WTC11 (cell line): Measurements from ENCODE around the gene KRT4. TPM values are rescaled to one million over a fixed set of nuclear protein-coding genes. Genes with fewer than 3 reads are reported as not detected.

ENCODE experiments used
- ATAC-seq: fragments of 200-7000 bp; cut with Tn5 transposase; 2 replicates; pipeline ENCODE4 v1.10.0; 2021; ENCODE audit warnings: mild to moderate bottlenecking, moderate library complexity
- CTCF ChIA-PET: fragments of 300-600 bp; sonication (Branson Sonifier 250); formaldehyde crosslinking; loops from one replicate; lab custom pipeline; 2021; ENCODE audit warnings: antibody characterized with exemption; lab: Charles Lee
- POLR2A ChIA-PET: fragments of 350-600 bp; sonication (Branson Sonifier 250); formaldehyde crosslinking; loops from one replicate; lab custom pipeline; 2021; ENCODE audit warnings: antibody characterized with exemption; lab: Charles Lee
- DNase-seq: peaks from one replicate; pipeline ENCODE4 v3.0.0; 2021; ENCODE audit warnings: low spot score
- H3K27ac Mint-ChIP-seq: 2 replicates; pipeline ENCODE4 v1.8.0; 2021; ENCODE audit warnings: mixed read lengths
- H3K27me3 Mint-ChIP-seq: 2 replicates; pipeline ENCODE4 v1.8.0; 2021; ENCODE audit warnings: low read depth, mild to moderate bottlenecking, moderate library complexity, mixed read lengths
- H3K36me3 Mint-ChIP-seq: 2 replicates; pipeline ENCODE4 v1.8.0; 2021; ENCODE audit warnings: mixed read lengths
- H3K4me1 Mint-ChIP-seq: 2 replicates; pipeline ENCODE4 v1.8.0; 2022; ENCODE audit warnings: mixed read lengths
- H3K4me3 Mint-ChIP-seq: 2 replicates; pipeline ENCODE4 v1.8.0; 2021; ENCODE audit warnings: mild to moderate bottlenecking, moderate library complexity, mixed read lengths
- H3K9me3 Mint-ChIP-seq: 2 replicates; pipeline ENCODE4 v1.8.0; 2021; ENCODE audit warnings: mixed read lengths
- CREM ChIP-seq: sonication (generic); formaldehyde crosslinking; IDR thresholded peaks from 2 replicates; pipeline ENCODE4 v1.8.1; 2022; ENCODE audit warnings: mild to moderate bottlenecking, missing genetic modification reagents, moderate library complexity
- EMX1 ChIP-seq: fragments of 250-450 bp; sonication (Bioruptor Pico); IDR thresholded peaks from 2 replicates; pipeline ENCODE4 v1.8.0; 2021; ENCODE audit warnings: mild to moderate bottlenecking
- IRF1 ChIP-seq: sonication (generic); formaldehyde crosslinking; IDR thresholded peaks from 2 replicates; pipeline ENCODE4 v1.8.0; 2023; ENCODE audit warnings: missing genetic modification reagents
- MAX ChIP-seq: sonication (generic); formaldehyde crosslinking; IDR thresholded peaks from 2 replicates; pipeline ENCODE4 v1.8.0; 2022; ENCODE audit warnings: mild to moderate bottlenecking, missing genetic modification reagents
- MXD4 ChIP-seq: fragments of 250-450 bp; sonication (Bioruptor Pico); IDR thresholded peaks from 2 replicates; pipeline ENCODE4 v1.8.0; 2021; ENCODE audit warnings: mild to moderate bottlenecking, moderate library complexity, borderline replicate concordance
- NR1H2 ChIP-seq: sonication (generic); formaldehyde crosslinking; IDR thresholded peaks from 2 replicates; pipeline ENCODE4 v1.9.0; 2021; ENCODE audit warnings: mild to moderate bottlenecking, moderate library complexity, missing genetic modification reagents
- NR3C1 ChIP-seq: sonication (generic); formaldehyde crosslinking; conservative IDR thresholded peaks from 2 replicates; pipeline ENCODE4 v1.8.1; 2023; ENCODE audit warnings: low read depth, mild to moderate bottlenecking, missing genetic modification reagents
- PREB ChIP-seq: sonication (generic); formaldehyde crosslinking; IDR thresholded peaks from 2 replicates; pipeline ENCODE4 v1.8.1; 2022; ENCODE audit warnings: mild to moderate bottlenecking, missing genetic modification reagents, moderate library complexity, borderline replicate concordance
- RORB ChIP-seq: fragments of 250-450 bp; sonication (Bioruptor Pico); IDR thresholded peaks from 2 replicates; pipeline ENCODE4 v1.9.0; 2021; ENCODE audit warnings: mild to moderate bottlenecking
- SOX15 ChIP-seq: fragments of 250-450 bp; sonication (Bioruptor Pico); IDR thresholded peaks from 2 replicates; pipeline ENCODE4 v1.9.0; 2021; ENCODE audit warnings: mild to moderate bottlenecking
- TP53 ChIP-seq: sonication (generic); formaldehyde crosslinking; IDR thresholded peaks from 2 replicates; pipeline ENCODE4 v1.8.1; 2023; ENCODE audit warnings: mild to moderate bottlenecking, missing genetic modification reagents
- ZNF121 ChIP-seq: sonication (generic); formaldehyde crosslinking; IDR thresholded peaks from 2 replicates; pipeline ENCODE4 v1.8.0; 2023; ENCODE audit warnings: missing genetic modification reagents
- ZNF219 ChIP-seq: sonication (generic); formaldehyde crosslinking; IDR thresholded peaks from 2 replicates; pipeline ENCODE4 v1.8.0; 2023; ENCODE audit warnings: missing genetic modification reagents, mild to moderate bottlenecking, borderline replicate concordance
- ZNF317 ChIP-seq: sonication (generic); formaldehyde crosslinking; IDR thresholded peaks from 2 replicates; pipeline ENCODE4 v1.8.1; 2023; ENCODE audit warnings: low read depth, mild to moderate bottlenecking, moderate library complexity, missing genetic modification reagents, borderline replicate concordance
- ZNF396 ChIP-seq: fragments of 250-450 bp; sonication (Bioruptor Pico); IDR thresholded peaks from 2 replicates; pipeline ENCODE4 v1.8.0; 2021; ENCODE audit warnings: mild to moderate bottlenecking, moderate library complexity, borderline replicate concordance
- total RNA-seq: library from RNA; stranded (reverse); gene quantifications from 3 replicates; pipeline ENCODE4 v1.2.3, GENCODE V29; 2021
- TF ChIP-seq, protein P1 (sequence below): fragments of 250-450 bp; sonication (Bioruptor Pico); IDR thresholded peaks from 2 replicates; pipeline ENCODE4 v1.8.0; 2021; ENCODE audit warnings: mild to moderate bottlenecking
- TF ChIP-seq, protein P2 (sequence below): sonication (generic); formaldehyde crosslinking; IDR thresholded peaks from 2 replicates; pipeline ENCODE4 v1.8.1; 2023; ENCODE audit warnings: mild to moderate bottlenecking, missing genetic modification reagents
- TF ChIP-seq, protein P3 (sequence below): fragments of 250-450 bp; sonication (Bioruptor Pico); IDR thresholded peaks from 2 replicates; pipeline ENCODE4 v1.9.0; 2021; ENCODE audit warnings: moderate library complexity, mild to moderate bottlenecking, inconsistent platforms, borderline replicate concordance
- TF ChIP-seq, protein P4 (sequence below): sonication (generic); formaldehyde crosslinking; IDR thresholded peaks from 2 replicates; pipeline ENCODE4 v1.8.1; 2023; ENCODE audit warnings: mild to moderate bottlenecking, missing genetic modification reagents

Gene KRT4
- total RNA-seq, 1 experiment from 2014 or later, result not detected

- no peak for TF ChIP-seq PREB (CRISPR knock-in tag)
- no peak for TF ChIP-seq ZNF396
- TF ChIP-seq TP53, result no peak
- TF ChIP-seq MXD4, result no peak
- no peak for TF ChIP-seq CREM (CRISPR knock-in tag)
- TF ChIP-seq NR1H2, result no peak
- TF ChIP-seq, all 79 proteins: peak for 0
Measured at GRCh38 chr12:52836042-52836466, 22.1 kb upstream of the KRT4 start (continued).

DNA sequence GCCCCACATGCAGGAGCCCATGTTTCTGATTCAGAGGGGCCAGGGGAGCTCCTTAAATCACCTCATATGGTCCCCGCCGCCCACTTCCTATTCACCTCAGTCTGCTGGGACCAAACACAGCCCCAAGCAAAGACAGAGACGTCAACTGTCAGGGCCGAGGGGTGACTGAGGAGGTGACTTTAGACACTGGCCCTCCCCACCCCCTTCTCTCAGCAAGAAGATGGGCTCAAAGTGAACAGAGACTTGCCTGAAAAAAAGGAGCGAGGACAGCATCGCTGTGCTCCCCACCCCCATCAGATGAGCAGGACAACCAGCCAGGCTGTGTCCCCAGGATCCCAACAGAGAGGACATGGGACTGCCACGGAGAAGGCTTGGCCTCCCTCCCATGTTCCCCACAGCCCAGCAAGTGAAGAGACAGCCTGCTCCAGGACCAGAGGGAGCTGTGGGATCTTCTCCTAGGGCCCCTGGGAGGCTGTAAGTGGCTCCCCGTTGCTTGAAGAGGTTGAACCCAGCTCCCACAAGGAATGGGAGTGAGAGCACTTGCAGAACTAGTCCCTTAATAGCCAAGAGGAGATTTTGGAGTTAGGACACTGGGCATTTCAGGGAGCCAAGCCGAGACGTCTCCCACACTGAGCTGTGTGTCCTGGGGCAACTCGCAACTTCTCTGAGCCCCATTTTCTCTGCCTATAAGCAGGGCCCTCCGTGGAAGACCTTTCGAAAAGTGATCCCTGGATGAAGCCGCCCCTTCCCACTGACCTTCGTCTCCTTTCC, 21.5 kb upstream of the KRT4 start:
- Mint-ChIP-seq H3K27ac (no peak overlapping the region), H3K4me3 (no peak overlapping the region), H3K36me3 (no peaks in the 10 kb centered on the region), H3K27me3 (peaks cover 2% of the 10 kb centered on the region; the same call in 1 of the 2 replicates), H3K4me1 (no peaks in the 10 kb centered on the region)
- no peak for ATAC-seq
- DNase-seq, result no peak
- CTCF ChIA-PET, result no interaction called here
- POLR2A ChIA-PET, result no interaction called here
- TF ChIP-seq MXD4, result no peak
- TF ChIP-seq, protein P1, sequence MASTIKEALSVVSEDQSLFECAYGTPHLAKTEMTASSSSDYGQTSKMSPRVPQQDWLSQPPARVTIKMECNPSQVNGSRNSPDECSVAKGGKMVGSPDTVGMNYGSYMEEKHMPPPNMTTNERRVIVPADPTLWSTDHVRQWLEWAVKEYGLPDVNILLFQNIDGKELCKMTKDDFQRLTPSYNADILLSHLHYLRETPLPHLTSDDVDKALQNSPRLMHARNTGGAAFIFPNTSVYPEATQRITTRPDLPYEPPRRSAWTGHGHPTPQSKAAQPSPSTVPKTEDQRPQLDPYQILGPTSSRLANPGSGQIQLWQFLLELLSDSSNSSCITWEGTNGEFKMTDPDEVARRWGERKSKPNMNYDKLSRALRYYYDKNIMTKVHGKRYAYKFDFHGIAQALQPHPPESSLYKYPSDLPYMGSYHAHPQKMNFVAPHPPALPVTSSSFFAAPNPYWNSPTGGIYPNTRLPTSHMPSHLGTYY (CRISPR knock-in tag), result no peak
- no peak for TF ChIP-seq RORB (CRISPR knock-in tag)
- TF ChIP-seq ZNF219 (CRISPR knock-in tag), result no peak
- TF ChIP-seq, protein P2, sequence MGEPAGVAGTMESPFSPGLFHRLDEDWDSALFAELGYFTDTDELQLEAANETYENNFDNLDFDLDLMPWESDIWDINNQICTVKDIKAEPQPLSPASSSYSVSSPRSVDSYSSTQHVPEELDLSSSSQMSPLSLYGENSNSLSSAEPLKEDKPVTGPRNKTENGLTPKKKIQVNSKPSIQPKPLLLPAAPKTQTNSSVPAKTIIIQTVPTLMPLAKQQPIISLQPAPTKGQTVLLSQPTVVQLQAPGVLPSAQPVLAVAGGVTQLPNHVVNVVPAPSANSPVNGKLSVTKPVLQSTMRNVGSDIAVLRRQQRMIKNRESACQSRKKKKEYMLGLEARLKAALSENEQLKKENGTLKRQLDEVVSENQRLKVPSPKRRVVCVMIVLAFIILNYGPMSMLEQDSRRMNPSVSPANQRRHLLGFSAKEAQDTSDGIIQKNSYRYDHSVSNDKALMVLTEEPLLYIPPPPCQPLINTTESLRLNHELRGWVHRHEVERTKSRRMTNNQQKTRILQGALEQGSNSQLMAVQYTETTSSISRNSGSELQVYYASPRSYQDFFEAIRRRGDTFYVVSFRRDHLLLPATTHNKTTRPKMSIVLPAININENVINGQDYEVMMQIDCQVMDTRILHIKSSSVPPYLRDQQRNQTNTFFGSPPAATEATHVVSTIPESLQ (CRISPR knock-in tag), result no peak
- TF ChIP-seq ZNF317 (CRISPR knock-in tag), result no peak
- no peak for TF ChIP-seq EMX1 (CRISPR knock-in tag)
- TF ChIP-seq MAX (CRISPR knock-in tag), result no peak
- TF ChIP-seq ZNF121 (CRISPR knock-in tag), result no peak
- no peak for TF ChIP-seq SOX15 (CRISPR knock-in tag)
- TF ChIP-seq, protein P3, sequence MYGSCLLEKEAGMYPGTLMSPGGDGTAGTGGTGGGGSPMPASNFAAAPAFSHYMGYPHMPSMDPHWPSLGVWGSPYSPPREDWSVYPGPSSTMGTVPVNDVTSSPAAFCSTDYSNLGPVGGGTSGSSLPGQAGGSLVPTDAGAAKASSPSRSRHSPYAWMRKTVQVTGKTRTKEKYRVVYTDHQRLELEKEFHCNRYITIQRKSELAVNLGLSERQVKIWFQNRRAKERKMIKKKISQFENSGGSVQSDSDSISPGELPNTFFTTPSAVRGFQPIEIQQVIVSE (CRISPR knock-in tag), result no peak
- TF ChIP-seq, protein P4, sequence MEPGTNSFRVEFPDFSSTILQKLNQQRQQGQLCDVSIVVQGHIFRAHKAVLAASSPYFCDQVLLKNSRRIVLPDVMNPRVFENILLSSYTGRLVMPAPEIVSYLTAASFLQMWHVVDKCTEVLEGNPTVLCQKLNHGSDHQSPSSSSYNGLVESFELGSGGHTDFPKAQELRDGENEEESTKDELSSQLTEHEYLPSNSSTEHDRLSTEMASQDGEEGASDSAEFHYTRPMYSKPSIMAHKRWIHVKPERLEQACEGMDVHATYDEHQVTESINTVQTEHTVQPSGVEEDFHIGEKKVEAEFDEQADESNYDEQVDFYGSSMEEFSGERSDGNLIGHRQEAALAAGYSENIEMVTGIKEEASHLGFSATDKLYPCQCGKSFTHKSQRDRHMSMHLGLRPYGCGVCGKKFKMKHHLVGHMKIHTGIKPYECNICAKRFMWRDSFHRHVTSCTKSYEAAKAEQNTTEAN (CRISPR knock-in tag), result no peak
- TF ChIP-seq NR3C1 (CRISPR knock-in tag), result no peak
- no peak for TF ChIP-seq IRF1
- TF ChIP-seq, all 79 proteins: peak for 0
- H3K9me3 Mint-ChIP-seq, result no peaks in the 10 kb centered on the region
